K562 (cell line): Measurements from ENCODE around the gene FAM177B. TPM values are rescaled to one million over a fixed set of nuclear protein-coding genes. Genes with fewer than 3 reads are reported as not detected.

Experiments used
- ATAC-seq: fragments of 200-7000 bp; cut with Tn5 transposase; 3 replicates; pipeline ENCODE4 v1.9.1; 2020; ENCODE audit warnings: moderate library complexity
- BruUV-seq: library from RNA; stranded (reverse); fragments of 400-500 nt; replicated peaks from 2 replicates; lab custom pipeline; 2021; lab: Mats Ljungman, UMichigan
- CTCF ChIA-PET: fragments of 300-600 bp; formaldehyde crosslinking; extraction: SDS; loops from one replicate; lab custom pipeline; 2021; ENCODE audit warnings: low intra/inter-chr PET ratio; lab: Yijun Ruan, JAX
- POLR2A ChIA-PET: fragments of 300-600, 350-650 bp; sonication (Branson Sonifier 250); formaldehyde crosslinking; extraction: SDS; loops from one replicate; lab custom pipeline; 2021; ENCODE audit warnings: antibody characterized with exemption, inconsistent platforms; lab: Yijun Ruan, JAX
- DNase-seq, 4 experiments: peaks; one replicate each; pipeline versions ENCODE4 v3.0.0 to v3.0.0-alpha.2; 2011 to 2018; ENCODE audit warnings: low spot score in 3 of 4, mixed read lengths in 3 of 4; ENCODE audit errors: extremely low read depth in 1 of 4
- FAIRE-seq: peaks from 2 replicates; lab custom pipeline; 2011; peaks lifted over from hg19 to GRCh38; lab: Jason Lieb, UNC
- H2AFZ ChIP-seq: 2 replicates; pipeline ENCODE4 v1.6.0; 2011; ENCODE audit warnings: low read depth, low read length, control low read depth, inconsistent platforms
- H3K27ac ChIP-seq: fragments of 200-600 bp; 3 replicates; pipeline ENCODE4 v1.8.0; 2011; ENCODE audit warnings: low read depth, mild to moderate bottlenecking, control low read depth, inconsistent platforms, low read length, moderate library complexity, mixed read lengths; ENCODE audit errors: extremely low read depth
- H3K27me3 ChIP-seq, 2 experiments: fragments of 300-600 bp in 1 of 2; 2 replicates in 1 of 2; 3 replicates in 1 of 2; pipeline versions ENCODE4 v1.6.0 to v1.8.0; 2011; ENCODE audit warnings: inconsistent platforms in 2 of 2, low read length in 2 of 2, mild to moderate bottlenecking in 1 of 2, mixed read lengths in 1 of 2, moderate library complexity in 1 of 2; ENCODE audit not compliant: control insufficient read depth in 2 of 2, insufficient read depth in 2 of 2
- H3K36me3 ChIP-seq: fragments of 300-600 bp; 3 replicates; pipeline ENCODE4 v1.8.0; 2011; ENCODE audit warnings: mild to moderate bottlenecking, low read length, inconsistent platforms; ENCODE audit not compliant: control insufficient read depth, insufficient read depth
- H3K4me1 ChIP-seq, 2 experiments: fragments of 200-600 bp in 1 of 2; replicated peaks in 1 of 2; 2 replicates in 1 of 2; 3 replicates in 1 of 2; pipeline versions ENCODE4 v1.5.1 to v1.8.0; 2011; ENCODE audit warnings: inconsistent platforms in 2 of 2, low read length in 2 of 2, mild to moderate bottlenecking in 1 of 2, mixed read lengths in 1 of 2, moderate library complexity in 1 of 2; ENCODE audit not compliant: control insufficient read depth in 2 of 2, insufficient read depth in 2 of 2
- H3K4me2 ChIP-seq: 2 replicates; pipeline ENCODE4 v1.6.1; 2011; ENCODE audit warnings: low read length, control low read depth, inconsistent platforms, mixed read lengths; ENCODE audit not compliant: insufficient read depth
- H3K4me3 ChIP-seq: fragments of 200-600 bp; sonication (generic), shearing (Covaris generic); 2 replicates; pipeline ENCODE4 v1.5.1; 2016; ENCODE audit warnings: control low read depth, inconsistent platforms
- H3K79me2 ChIP-seq: fragments of 200-600 bp; 3 replicates; pipeline ENCODE4 v1.8.0; 2011; ENCODE audit warnings: low read length, inconsistent platforms; ENCODE audit not compliant: control insufficient read depth, insufficient read depth
- H3K9ac ChIP-seq, 2 experiments: 2 replicates each; pipeline versions ENCODE4 v1.6.0 to v1.6.1; 2011; ENCODE audit warnings: low read depth in 2 of 2, low read length in 2 of 2, control low read depth in 1 of 2, inconsistent platforms in 1 of 2, mild to moderate bottlenecking in 1 of 2, mixed read lengths in 1 of 2; ENCODE audit not compliant: insufficient read depth in 1 of 2
- H3K9me1 ChIP-seq: one replicate; pipeline ENCODE4 v1.6.0; 2011; ENCODE audit warnings: inconsistent platforms, mild to moderate bottlenecking, low read length, moderate library complexity; ENCODE audit not compliant: control insufficient read depth, insufficient read depth
- H3K9me3 ChIP-seq: replicated peaks from 2 replicates; pipeline ENCODE4 v1.5.1; 2011; ENCODE audit warnings: low read depth, low read length, inconsistent platforms; ENCODE audit not compliant: control insufficient read depth, insufficient read depth
- H4K20me1 ChIP-seq: replicated peaks from 2 replicates; pipeline ENCODE4 v1.6.1; 2011; ENCODE audit warnings: low read length, inconsistent platforms, mixed read lengths; ENCODE audit not compliant: control insufficient read depth, insufficient read depth
- ARID2 ChIP-seq: fragments of 450-650 bp; IDR thresholded peaks from 2 replicates; pipeline ENCODE4 v1.6.1; 2017; ENCODE audit warnings: antibody characterized with exemption, mild to moderate bottlenecking
- ARNT ChIP-seq, 2 experiments: fragments of 450-650 bp; IDR thresholded peaks; 2 replicates each; pipeline ENCODE4 v1.6.1; 2016; ENCODE audit warnings: mild to moderate bottlenecking in 1 of 2
- CGGBP1 ChIP-seq: fragments of 250-450 bp; sonication (Bioruptor Pico); IDR thresholded peaks from 2 replicates; pipeline ENCODE4 v1.9.0; 2021; ENCODE audit warnings: mild to moderate bottlenecking
- E4F1 ChIP-seq: fragments of 250-450 bp; sonication (Bioruptor Pico); IDR thresholded peaks from 2 replicates; pipeline ENCODE4 v1.5.0; 2021; ENCODE audit warnings: mild to moderate bottlenecking, borderline replicate concordance
- ELF1 ChIP-seq: fragments of 200-800 bp; sonication (Bioruptor generic); IDR thresholded peaks from 2 replicates; pipeline ENCODE4 v1.6.1; 2016; ENCODE audit warnings: missing genetic modification characterization, missing compliant biosample characterization
- FOXA1 ChIP-seq: fragments of 450-650 bp; IDR thresholded peaks from 2 replicates; pipeline ENCODE4 v1.6.1; 2016; ENCODE audit warnings: mild to moderate bottlenecking, borderline replicate concordance
- HDGF ChIP-seq: fragments of 450-650 bp; IDR thresholded peaks from 2 replicates; pipeline ENCODE4 v1.6.1; 2016
- HMBOX1 ChIP-seq: sonication (generic); IDR thresholded peaks from 2 replicates; pipeline ENCODE4 v1.6.1; 2016
- JUNB ChIP-seq: fragments of 450-650 bp; formaldehyde crosslinking; conservative IDR thresholded peaks from 2 replicates; pipeline ENCODE4 v1.4.0; 2020; ENCODE audit warnings: mild to moderate bottlenecking
- MCM5 ChIP-seq: fragments of 450-650 bp; IDR thresholded peaks from 2 replicates; pipeline ENCODE4 v1.6.1; 2016; ENCODE audit warnings: low read depth
- POU5F1 ChIP-seq: fragments of 150-350 bp; IDR thresholded peaks from 2 replicates; pipeline ENCODE4 v1.6.1; 2014; ENCODE audit warnings: borderline replicate concordance, low read length, low read depth, mild to moderate bottlenecking; ENCODE audit not compliant: partially characterized antibody
- RBM17 ChIP-seq: fragments of 200-400 bp; formaldehyde crosslinking; IDR thresholded peaks from 2 replicates; pipeline ENCODE4 v1.6.1; 2017; ENCODE audit warnings: low read depth, mild to moderate bottlenecking, low read length, borderline replicate concordance
- RFX1 ChIP-seq: fragments of 450-650 bp; IDR thresholded peaks from 2 replicates; pipeline ENCODE4 v1.6.1; 2016; ENCODE audit warnings: mild to moderate bottlenecking, moderate library complexity
- TCF3 ChIP-seq: sonication (generic); formaldehyde crosslinking; IDR thresholded peaks from 2 replicates; pipeline ENCODE4 v1.4.0; 2020; ENCODE audit warnings: mild to moderate bottlenecking, missing genetic modification reagents
- THRAP3 ChIP-seq: fragments of 450-650 bp; IDR thresholded peaks from 2 replicates; pipeline ENCODE4 v1.6.1; 2016; ENCODE audit warnings: mild to moderate bottlenecking, inconsistent platforms, borderline replicate concordance
- ZKSCAN3 ChIP-seq: fragments of 250-450 bp; sonication (Bioruptor Pico); IDR thresholded peaks from 2 replicates; pipeline ENCODE4 v1.4.0; 2020
- ZZZ3 ChIP-seq: fragments of 450-650 bp; IDR thresholded peaks from 2 replicates; pipeline ENCODE4 v1.6.1; 2016; ENCODE audit warnings: antibody characterized with exemption, mild to moderate bottlenecking, moderate library complexity
- in situ Hi-C: fragments of 300-500 bp; cut with MboI; formaldehyde crosslinking; loops from 4 replicates; pipeline ENCODE4 v1.15.0; 2018; ENCODE audit warnings: inconsistent platforms, mixed read lengths
- intact Hi-C: fragments of 100-400 bp; cut with micrococcal nuclease; formaldehyde crosslinking; loops from 2 replicates; pipeline ENCODE4 v1.14.2; 2022
- polyA plus RNA-seq, 8 experiments: library from polyadenylated mRNA; depleted of rRNA in 4 of 8; stranded (reverse) in 5 of 8; unstranded in 3 of 8; fragments of >200 nt; fragmentation: Nextera tagmentation in 2 of 8; fragmentation: Illumina TruSeq in 1 of 8; extraction: Ambion mirVana in 2 of 8; extraction: Trizol in 1 of 8; gene quantifications; 2 replicates each; pipeline versions ENCODE4 v1.2.1 to v1.2.3, GENCODE V29; 2011 to 2014; ENCODE audit warnings: inconsistent platforms in 1 of 8, missing spikeins in 1 of 8
- total RNA-seq, 7 experiments: library from RNA; depleted of rRNA in 6 of 7; stranded (reverse); fragments of >200 nt in 6 of 7; fragmentation: Illumina TruSeq in 2 of 7; extraction: Trizol in 2 of 7; gene quantifications; 2 replicates each; pipeline versions ENCODE4 v1.2.1 to v1.2.3, GENCODE V29; 2011 to 2021; ENCODE audit warnings: low replicate concordance in 1 of 7
- TF ChIP-seq, protein P1 (sequence below), 2 experiments: fragments of 200-800 bp in 1 of 2; sonication (Bioruptor generic) in 1 of 2; sonication (generic) in 1 of 2; formaldehyde crosslinking in 1 of 2; IDR thresholded peaks in 1 of 2; conservative IDR thresholded peaks in 1 of 2; 2 replicates each; pipeline versions ENCODE4 v1.5.0 to v1.6.1; 2016 to 2020; ENCODE audit warnings: missing compliant biosample characterization in 1 of 2, missing genetic modification characterization in 1 of 2, missing genetic modification reagents in 1 of 2
- TF ChIP-seq, protein P2 (sequence below): fragments of 250-450 bp; sonication (Bioruptor Pico); IDR thresholded peaks from 2 replicates; pipeline ENCODE4 v1.4.0; 2020; ENCODE audit warnings: mild to moderate bottlenecking

Gene FAM177B
- total and polyA plus RNA-seq, 9 of the 15 experiments (the other 6 are each of a cell fraction or from before 2014, with no cell fraction given) = not detected

- H3K27me3 ChIP-seq = no peaks in the 10 kb centered on the region
- TF ChIP-seq ZZZ3 (no peak), JUNB (no peak), POU5F1 (no peak), HDGF (no peak), HMBOX1 (no peak), CGGBP1 (no peak), ELF1 (tag) (no peak), ZKSCAN3 (CRISPR knock-in tag) (no peak), MCM5 (no peak), RBM17 (no peak), E4F1 (CRISPR knock-in tag) (no peak), THRAP3 (no peak), ARNT (IDR thresholded peaks at IDR 0.05) (no peak), ARID2 (no peak), FOXA1 (no peak), TCF3 (CRISPR knock-in tag) (no peak), RFX1 (no peak)
- TF ChIP-seq, protein P1, sequence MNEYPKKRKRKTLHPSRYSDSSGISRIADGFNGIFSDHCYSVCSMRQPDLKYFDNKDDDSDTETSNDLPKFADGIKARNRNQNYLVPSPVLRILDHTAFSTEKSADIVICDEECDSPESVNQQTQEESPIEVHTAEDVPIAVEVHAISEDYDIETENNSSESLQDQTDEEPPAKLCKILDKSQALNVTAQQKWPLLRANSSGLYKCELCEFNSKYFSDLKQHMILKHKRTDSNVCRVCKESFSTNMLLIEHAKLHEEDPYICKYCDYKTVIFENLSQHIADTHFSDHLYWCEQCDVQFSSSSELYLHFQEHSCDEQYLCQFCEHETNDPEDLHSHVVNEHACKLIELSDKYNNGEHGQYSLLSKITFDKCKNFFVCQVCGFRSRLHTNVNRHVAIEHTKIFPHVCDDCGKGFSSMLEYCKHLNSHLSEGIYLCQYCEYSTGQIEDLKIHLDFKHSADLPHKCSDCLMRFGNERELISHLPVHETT (CRISPR knock-in tag; conservative IDR thresholded peaks at IDR 0.05 in 1 of 2, IDR thresholded peaks at IDR 0.05 in 1 of 2) = no peak
- TF ChIP-seq, protein P2, sequence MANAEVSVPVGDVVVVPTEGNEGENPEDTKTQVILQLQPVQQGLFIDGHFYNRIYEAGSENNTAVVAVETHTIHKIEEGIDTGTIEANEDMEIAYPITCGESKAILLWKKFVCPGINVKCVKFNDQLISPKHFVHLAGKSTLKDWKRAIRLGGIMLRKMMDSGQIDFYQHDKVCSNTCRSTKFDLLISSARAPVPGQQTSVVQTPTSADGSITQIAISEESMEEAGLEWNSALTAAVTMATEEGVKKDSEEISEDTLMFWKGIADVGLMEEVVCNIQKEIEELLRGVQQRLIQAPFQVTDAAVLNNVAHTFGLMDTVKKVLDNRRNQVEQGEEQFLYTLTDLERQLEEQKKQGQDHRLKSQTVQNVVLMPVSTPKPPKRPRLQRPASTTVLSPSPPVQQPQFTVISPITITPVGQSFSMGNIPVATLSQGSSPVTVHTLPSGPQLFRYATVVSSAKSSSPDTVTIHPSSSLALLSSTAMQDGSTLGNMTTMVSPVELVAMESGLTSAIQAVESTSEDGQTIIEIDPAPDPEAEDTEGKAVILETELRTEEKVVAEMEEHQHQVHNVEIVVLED (CRISPR knock-in tag) = no peak
Observed at GRCh38 chr1:222783051-222783450, 46.0 kb downstream of the FAM177B start.

More at GRCh38 chr1:222783051-222783450, 46.0 kb downstream of the FAM177B start:
- H3K79me2 ChIP-seq = no peaks in the 10 kb centered on the region
- no peak overlapping the region for H3K4me2 ChIP-seq
- H3K9me3 ChIP-seq = no peaks in the 10 kb centered on the region
- no peaks in the 10 kb centered on the region for H3K4me1 ChIP-seq
- no peaks in the 10 kb centered on the region for H3K9me1 ChIP-seq
- no peak overlapping the region for H3K27ac ChIP-seq
- BruUV-seq = no TSS peak
- no peak overlapping the region for H2AFZ ChIP-seq
- no peaks in the 10 kb centered on the region for H3K36me3 ChIP-seq
- ChIA-PET POLR2A (no interaction called here), CTCF (no interaction called here)
- no peak overlapping the region for H3K4me3 ChIP-seq
- no peak overlapping the region for H3K9ac ChIP-seq
- DNase-seq = no peak
- intact Hi-C loops = no loop called here
- no peaks in the 10 kb centered on the region for H4K20me1 ChIP-seq
- no peak for ATAC-seq
- in situ Hi-C loops = loop anchor here (25.0 kb wide), 1 partner anchor 879 kb away; the partner anchor contains the start of gene CAPN8
- no peak for FAIRE-seq
